Measurements from ENCODE around the gene COPS7A.

The COPS7A gene

DNA sequence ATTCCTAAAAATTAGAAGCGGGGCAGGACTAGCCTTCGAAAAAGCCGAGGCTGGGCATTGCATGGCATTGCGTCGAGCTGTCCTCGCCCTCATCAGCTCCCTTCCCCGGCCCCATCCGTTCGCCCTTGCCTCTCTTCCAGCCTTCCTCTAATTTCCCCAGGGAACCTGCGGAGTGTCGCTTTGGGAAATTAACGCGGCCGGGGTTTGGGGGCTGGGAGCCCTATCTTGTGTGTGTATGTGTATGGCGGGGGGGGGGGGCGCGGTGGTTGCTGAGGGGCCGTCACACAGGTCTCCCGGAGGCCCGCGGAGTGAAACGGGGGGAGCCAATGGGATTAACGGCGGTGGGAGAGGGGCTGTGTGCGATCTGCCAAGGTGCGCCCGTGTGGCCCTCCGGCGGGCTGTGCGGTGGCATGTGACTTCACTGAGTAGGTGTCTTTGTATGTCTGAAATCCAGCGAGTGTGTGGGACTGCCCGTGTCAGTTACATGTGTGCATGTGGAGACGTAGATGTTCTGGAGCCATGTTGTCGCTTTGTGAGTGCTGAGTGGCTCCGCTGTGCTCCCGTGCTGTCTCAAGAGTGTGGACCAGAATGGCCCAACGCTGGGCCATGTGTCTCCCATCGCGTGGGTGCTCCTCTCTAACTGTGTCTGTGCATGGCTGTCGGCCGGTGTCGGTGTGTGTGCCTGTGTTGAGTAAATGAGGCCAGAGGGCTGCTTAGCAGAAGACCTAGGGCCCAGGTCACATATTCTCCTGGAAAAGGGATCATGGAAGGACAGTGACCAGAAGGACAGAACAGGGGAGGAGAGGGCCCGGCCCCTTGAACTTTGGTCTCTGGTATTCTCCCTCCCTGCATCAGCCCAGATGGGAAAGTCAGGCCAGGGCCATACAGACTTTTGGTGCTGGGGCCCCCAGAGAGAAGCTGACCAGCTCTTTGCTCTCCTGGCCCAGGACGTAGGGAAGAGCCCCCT, 43.8 kb downstream of the COPS7A start:
- TF ChIP-seq, protein P1, sequence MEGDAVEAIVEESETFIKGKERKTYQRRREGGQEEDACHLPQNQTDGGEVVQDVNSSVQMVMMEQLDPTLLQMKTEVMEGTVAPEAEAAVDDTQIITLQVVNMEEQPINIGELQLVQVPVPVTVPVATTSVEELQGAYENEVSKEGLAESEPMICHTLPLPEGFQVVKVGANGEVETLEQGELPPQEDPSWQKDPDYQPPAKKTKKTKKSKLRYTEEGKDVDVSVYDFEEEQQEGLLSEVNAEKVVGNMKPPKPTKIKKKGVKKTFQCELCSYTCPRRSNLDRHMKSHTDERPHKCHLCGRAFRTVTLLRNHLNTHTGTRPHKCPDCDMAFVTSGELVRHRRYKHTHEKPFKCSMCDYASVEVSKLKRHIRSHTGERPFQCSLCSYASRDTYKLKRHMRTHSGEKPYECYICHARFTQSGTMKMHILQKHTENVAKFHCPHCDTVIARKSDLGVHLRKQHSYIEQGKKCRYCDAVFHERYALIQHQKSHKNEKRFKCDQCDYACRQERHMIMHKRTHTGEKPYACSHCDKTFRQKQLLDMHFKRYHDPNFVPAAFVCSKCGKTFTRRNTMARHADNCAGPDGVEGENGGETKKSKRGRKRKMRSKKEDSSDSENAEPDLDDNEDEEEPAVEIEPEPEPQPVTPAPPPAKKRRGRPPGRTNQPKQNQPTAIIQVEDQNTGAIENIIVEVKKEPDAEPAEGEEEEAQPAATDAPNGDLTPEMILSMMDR (IDR thresholded peaks at IDR 0.05; ENCODE audit: borderline replicate concordance, insufficient read depth, low read depth, low read length) = no peak
- H3K4me3 ChIP-seq (ENCODE audit: low read depth, low read length) = peak overlapping the region; percentile 76

DNA sequence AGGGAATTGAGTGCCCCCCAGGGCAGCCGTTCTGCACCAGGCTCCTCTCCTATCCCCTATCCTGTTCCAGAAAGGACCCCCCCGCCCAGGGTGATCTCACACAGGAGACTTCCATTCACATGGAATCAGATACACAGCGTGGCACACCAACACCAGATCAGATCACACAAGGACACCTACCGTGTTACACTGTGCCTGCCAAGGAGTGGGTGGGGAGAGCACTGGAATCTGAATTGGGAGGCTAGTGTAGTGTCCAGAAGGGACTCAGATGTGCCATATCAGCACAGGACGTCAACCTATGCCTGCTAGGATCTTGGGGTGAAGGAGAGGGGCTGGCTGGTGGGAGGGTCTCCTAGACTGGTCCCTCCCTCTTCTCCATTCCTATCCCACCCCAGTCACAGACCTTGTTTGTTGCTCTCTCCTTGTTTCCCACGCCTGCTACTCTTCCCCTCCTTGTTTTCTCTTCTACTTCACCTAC, 44.6 kb downstream of the COPS7A start:
- H3K4me3 ChIP-seq (ENCODE audit: low read depth, low read length) = no peak overlapping the region
- TF ChIP-seq, protein P1 (IDR thresholded peaks at IDR 0.05; ENCODE audit: borderline replicate concordance, insufficient read depth, low read depth, low read length) = no peak

DNA sequence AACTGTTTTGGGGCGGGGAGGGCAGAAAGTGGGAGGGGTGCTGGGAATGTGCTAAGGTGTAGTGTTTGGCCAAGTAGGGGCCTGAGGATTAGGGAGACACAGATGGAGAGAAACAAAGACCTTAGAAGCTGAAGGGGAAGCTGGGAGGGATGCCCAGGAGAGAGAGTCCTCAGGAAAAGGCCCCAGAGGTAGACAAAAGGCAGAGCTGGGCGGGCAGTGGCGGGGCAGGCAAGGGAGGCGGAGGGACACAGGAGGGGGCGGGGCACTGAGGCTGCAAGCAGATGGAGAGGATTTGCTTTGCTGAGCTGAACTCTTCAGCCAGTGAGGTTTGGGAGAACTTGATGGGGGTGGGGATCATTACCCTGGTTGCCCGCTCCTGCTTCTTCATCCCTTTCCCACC, 45.1 kb downstream of the COPS7A start:
- H3K4me3 ChIP-seq (ENCODE audit: low read depth, low read length) = no peak overlapping the region
- TF ChIP-seq, protein P1 (IDR thresholded peaks at IDR 0.05; ENCODE audit: borderline replicate concordance, insufficient read depth, low read depth, low read length) = no peak

- TF ChIP-seq, protein P1 (IDR thresholded peaks at IDR 0.05; ENCODE audit: borderline replicate concordance, insufficient read depth, low read depth, low read length) = no peak
- no peak overlapping the region for H3K4me3 ChIP-seq (ENCODE audit: low read depth, low read length)
Measured at GRCh38 chr12:6769666-6770065, 45.8 kb downstream of the COPS7A start.

- no peak overlapping the region for H3K4me3 ChIP-seq (ENCODE audit: low read depth, low read length)
- TF ChIP-seq, protein P1 (IDR thresholded peaks at IDR 0.05; ENCODE audit: borderline replicate concordance, insufficient read depth, low read depth, low read length) = no peak
Measured at GRCh38 chr12:6770094-6770493, 46.2 kb downstream of the COPS7A start.

GRCh38 chr12:6770600-6770999, 46.8 kb downstream of the COPS7A start:
- TF ChIP-seq, protein P1 (IDR thresholded peaks at IDR 0.05; ENCODE audit: borderline replicate concordance, insufficient read depth, low read depth, low read length) = no peak
- H3K4me3 ChIP-seq (ENCODE audit: low read depth, low read length) = no peak overlapping the region

GRCh38 chr12:6771091-6771495, 47.2 kb downstream of the COPS7A start:
- TF ChIP-seq, protein P1 (IDR thresholded peaks at IDR 0.05; ENCODE audit: borderline replicate concordance, insufficient read depth, low read depth, low read length) = no peak
- H3K4me3 ChIP-seq (ENCODE audit: low read depth, low read length) = no peak overlapping the region
